ENCODE data around the gene THOC1.

THOC1 gene

DNA sequence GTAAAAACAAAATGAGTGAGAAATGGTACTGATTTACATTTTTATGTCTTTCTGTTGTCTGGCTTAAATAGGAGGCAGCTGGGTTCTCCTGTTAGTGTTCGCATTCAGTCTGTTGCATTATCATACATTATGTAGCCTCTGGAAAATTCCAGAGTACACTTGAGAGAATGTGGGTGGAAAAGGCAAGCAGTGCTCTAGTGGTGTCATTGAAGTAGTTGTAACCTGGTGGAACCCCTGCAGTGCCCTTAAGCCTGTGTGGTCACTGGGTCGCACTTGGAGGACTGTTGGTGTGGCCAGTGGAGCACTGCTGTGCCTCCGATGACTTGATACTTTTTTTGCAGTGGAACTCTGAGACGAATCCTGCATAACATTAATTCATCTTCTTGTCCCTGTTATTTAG, 57.1 kb downstream of the THOC1 start:
- DNase-seq (ENCODE audit: low read depth), result no peak
- TF ChIP-seq, protein P1, sequence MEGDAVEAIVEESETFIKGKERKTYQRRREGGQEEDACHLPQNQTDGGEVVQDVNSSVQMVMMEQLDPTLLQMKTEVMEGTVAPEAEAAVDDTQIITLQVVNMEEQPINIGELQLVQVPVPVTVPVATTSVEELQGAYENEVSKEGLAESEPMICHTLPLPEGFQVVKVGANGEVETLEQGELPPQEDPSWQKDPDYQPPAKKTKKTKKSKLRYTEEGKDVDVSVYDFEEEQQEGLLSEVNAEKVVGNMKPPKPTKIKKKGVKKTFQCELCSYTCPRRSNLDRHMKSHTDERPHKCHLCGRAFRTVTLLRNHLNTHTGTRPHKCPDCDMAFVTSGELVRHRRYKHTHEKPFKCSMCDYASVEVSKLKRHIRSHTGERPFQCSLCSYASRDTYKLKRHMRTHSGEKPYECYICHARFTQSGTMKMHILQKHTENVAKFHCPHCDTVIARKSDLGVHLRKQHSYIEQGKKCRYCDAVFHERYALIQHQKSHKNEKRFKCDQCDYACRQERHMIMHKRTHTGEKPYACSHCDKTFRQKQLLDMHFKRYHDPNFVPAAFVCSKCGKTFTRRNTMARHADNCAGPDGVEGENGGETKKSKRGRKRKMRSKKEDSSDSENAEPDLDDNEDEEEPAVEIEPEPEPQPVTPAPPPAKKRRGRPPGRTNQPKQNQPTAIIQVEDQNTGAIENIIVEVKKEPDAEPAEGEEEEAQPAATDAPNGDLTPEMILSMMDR (IDR thresholded peaks at IDR 0.05; ENCODE audit: low read depth, low read length, missing control alignments), result no peak
- H3K4me3 ChIP-seq (ENCODE audit: low read depth, low read length), result no peak overlapping the region

DNA sequence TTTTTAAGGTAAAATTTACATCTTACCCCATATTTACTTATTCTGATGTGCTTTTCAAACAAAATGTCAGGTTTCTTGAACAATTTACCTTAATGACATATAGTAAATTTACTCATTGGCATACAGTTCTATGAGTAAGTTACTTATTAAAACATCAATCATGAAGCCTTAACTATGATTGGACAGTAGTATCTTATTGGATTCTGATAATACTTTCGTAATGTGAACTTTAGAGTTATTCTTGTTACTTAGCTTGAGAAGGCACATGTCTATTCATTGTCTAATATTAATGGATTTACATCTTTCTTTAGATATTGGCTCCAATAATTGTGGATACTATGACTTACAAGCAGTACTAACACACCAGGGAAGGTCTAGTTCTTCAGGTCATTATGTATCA, 57.8 kb downstream of the THOC1 start:
- no peak overlapping the region for H3K4me3 ChIP-seq (ENCODE audit: low read depth, low read length)
- TF ChIP-seq, protein P1 (IDR thresholded peaks at IDR 0.05; ENCODE audit: low read depth, low read length, missing control alignments), result no peak
- DNase-seq (ENCODE audit: low read depth), result no peak

DNA sequence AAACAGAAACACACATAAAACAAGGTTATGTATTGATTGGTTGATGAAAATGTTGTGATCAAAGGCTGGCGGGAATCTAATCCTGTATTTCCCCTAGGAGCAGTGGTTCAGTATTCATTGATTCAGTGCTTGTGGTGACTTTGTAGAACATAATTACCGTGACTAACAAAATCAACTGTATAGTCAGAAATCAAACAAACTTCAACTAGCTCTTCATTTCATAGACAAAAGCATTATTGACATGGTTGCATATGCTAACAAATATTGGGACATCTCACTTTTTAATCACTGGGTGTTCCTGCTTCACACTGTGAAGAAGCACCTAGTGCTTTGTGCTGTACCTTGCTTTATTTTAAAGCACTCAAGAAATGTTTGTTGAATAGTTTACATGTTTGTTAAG, 68.1 kb downstream of the THOC1 start:
- TF ChIP-seq, protein P1 (IDR thresholded peaks at IDR 0.05; ENCODE audit: low read depth, low read length, missing control alignments), result no peak
- H3K4me3 ChIP-seq (ENCODE audit: low read depth, low read length), result no peak overlapping the region
- DNase-seq (ENCODE audit: low read depth), result no peak

DNA sequence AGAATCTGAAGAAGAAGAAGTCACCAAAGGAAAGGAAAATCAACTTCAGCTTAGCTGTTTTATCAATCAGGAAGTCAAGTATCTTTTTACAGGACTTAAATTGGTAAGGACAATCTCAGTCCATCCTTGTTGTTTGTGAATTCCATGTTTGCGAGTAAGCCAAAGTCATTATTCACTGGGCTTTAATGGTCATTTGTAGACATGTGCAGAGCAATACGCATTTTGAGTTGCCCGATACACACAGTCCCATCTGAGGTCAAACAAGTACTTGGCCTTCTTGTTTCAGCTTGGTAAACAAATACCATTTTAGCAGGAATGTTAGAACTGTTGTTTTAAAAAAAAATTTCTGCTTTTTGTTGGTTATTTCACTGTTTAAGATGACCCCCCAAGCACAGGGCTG, 68.6 kb downstream of the THOC1 start:
- TF ChIP-seq, protein P1 (IDR thresholded peaks at IDR 0.05; ENCODE audit: low read depth, low read length, missing control alignments), result no peak
- no peak for DNase-seq (ENCODE audit: low read depth)
- H3K4me3 ChIP-seq (ENCODE audit: low read depth, low read length), result no peak overlapping the region

DNA sequence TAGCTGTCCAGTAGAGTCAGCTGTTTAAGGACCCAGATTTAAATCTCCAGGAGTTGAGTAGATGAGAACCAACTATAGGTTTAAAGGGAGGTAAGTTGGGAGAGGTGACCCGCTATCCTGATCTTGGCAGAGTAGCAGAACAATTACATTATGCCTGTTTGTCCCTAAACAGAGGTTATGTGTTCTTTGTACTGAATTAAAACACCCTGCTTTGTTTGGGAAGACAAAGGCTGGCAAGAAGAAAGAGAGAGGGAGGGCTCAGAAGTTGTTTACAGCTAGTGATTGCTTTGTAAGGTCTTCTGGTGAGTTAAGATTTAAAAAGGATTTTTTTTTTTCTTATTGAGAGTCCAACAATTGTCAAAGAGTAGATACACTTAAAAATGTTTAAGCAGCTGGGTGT, 72.2 kb downstream of the THOC1 start:
- TF ChIP-seq, protein P1 (IDR thresholded peaks at IDR 0.05; ENCODE audit: low read depth, low read length, missing control alignments), result no peak
- DNase-seq (ENCODE audit: low read depth), result no peak
- no peak overlapping the region for H3K4me3 ChIP-seq (ENCODE audit: low read depth, low read length)

DNA sequence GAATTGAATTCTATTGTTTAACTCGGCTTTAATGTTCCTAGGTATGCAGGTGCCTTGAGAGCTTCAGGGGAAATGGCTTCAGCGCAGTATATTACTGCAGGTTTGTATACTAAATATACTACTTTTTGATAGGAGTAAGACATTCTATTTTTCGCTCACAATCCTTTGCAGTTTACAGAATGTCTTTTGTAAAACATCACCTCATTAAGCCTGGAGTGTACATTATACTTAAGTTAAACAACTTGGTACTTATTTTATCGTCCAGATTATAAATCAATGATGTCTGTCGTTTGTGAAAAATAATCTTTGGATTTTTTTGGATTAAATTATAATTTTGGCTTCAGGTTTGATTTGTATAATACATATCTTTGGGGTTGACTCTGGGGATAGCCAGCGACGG, 75.0 kb downstream of the THOC1 start:
- DNase-seq (ENCODE audit: low read depth), result no peak
- TF ChIP-seq, protein P1 (IDR thresholded peaks at IDR 0.05; ENCODE audit: low read depth, low read length, missing control alignments), result no peak
- H3K4me3 ChIP-seq (ENCODE audit: low read depth, low read length), result no peak overlapping the region

DNA sequence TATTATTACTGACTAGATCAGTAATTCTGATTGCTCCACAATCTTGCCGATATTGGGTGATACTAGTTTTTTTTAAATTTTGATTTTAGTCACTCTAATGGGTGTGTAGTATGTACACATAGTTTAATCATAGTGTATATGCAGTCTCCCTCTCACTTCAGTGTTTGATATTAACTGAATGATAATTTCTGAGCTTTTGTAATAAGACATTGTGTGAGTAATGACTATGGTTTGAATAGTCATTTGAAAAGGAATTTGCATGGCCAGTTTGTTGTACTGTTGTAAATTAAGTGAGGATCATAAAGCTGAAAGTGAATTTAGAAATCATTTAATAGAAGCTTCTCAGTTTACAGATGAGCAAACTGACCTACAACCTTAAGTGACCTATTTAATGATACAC, 76.1 kb downstream of the THOC1 start:
- TF ChIP-seq, protein P1 (IDR thresholded peaks at IDR 0.05; ENCODE audit: low read depth, low read length, missing control alignments), result no peak
- DNase-seq (ENCODE audit: low read depth), result no peak

More for the DNA sequence above, 76.1 kb downstream of the THOC1 start:
- H3K4me3 ChIP-seq (ENCODE audit: low read depth, low read length), result no peak overlapping the region

Data from GM12864 (cell line).